K562 (cell line): ENCODE results near the gene IP6K3. TPM values are rescaled to one million over a fixed set of nuclear protein-coding genes. Genes with fewer than 3 reads are reported as not detected.

ENCODE experiments used
- ATAC-seq: fragments of 200-7000 bp; cut with Tn5 transposase; 3 replicates; pipeline ENCODE4 v1.9.1; 2020; ENCODE audit warnings: moderate library complexity
- BruUV-seq: library from RNA; stranded (reverse); fragments of 400-500 nt; replicated peaks from 2 replicates; lab custom pipeline; 2021; lab: Mats Ljungman, UMichigan
- CTCF ChIA-PET: fragments of 300-600 bp; formaldehyde crosslinking; extraction: SDS; loops from one replicate; lab custom pipeline; 2021; ENCODE audit warnings: low intra/inter-chr PET ratio; lab: Yijun Ruan, JAX
- POLR2A ChIA-PET: fragments of 300-600, 350-650 bp; sonication (Branson Sonifier 250); formaldehyde crosslinking; extraction: SDS; loops from one replicate; lab custom pipeline; 2021; ENCODE audit warnings: antibody characterized with exemption, inconsistent platforms; lab: Yijun Ruan, JAX
- DNase-seq, 4 experiments: peaks; one replicate each; pipeline versions ENCODE4 v3.0.0 to v3.0.0-alpha.2; 2011 to 2018; ENCODE audit warnings: low spot score in 3 of 4, mixed read lengths in 3 of 4; ENCODE audit errors: extremely low read depth in 1 of 4
- FAIRE-seq: peaks from 2 replicates; lab custom pipeline; 2011; peaks lifted over from hg19 to GRCh38; lab: Jason Lieb, UNC
- H2AFZ ChIP-seq: 2 replicates; pipeline ENCODE4 v1.6.0; 2011; ENCODE audit warnings: low read depth, low read length, control low read depth, inconsistent platforms
- H3K27ac ChIP-seq: fragments of 200-600 bp; 3 replicates; pipeline ENCODE4 v1.8.0; 2011; ENCODE audit warnings: low read depth, mild to moderate bottlenecking, control low read depth, inconsistent platforms, low read length, moderate library complexity, mixed read lengths; ENCODE audit errors: extremely low read depth
- H3K27me3 ChIP-seq, 2 experiments: fragments of 300-600 bp in 1 of 2; 2 replicates in 1 of 2; 3 replicates in 1 of 2; pipeline versions ENCODE4 v1.6.0 to v1.8.0; 2011; ENCODE audit warnings: inconsistent platforms in 2 of 2, low read length in 2 of 2, mild to moderate bottlenecking in 1 of 2, mixed read lengths in 1 of 2, moderate library complexity in 1 of 2; ENCODE audit not compliant: control insufficient read depth in 2 of 2, insufficient read depth in 2 of 2
- H3K36me3 ChIP-seq: fragments of 300-600 bp; 3 replicates; pipeline ENCODE4 v1.8.0; 2011; ENCODE audit warnings: mild to moderate bottlenecking, low read length, inconsistent platforms; ENCODE audit not compliant: control insufficient read depth, insufficient read depth
- H3K4me1 ChIP-seq, 2 experiments: fragments of 200-600 bp in 1 of 2; replicated peaks in 1 of 2; 2 replicates in 1 of 2; 3 replicates in 1 of 2; pipeline versions ENCODE4 v1.5.1 to v1.8.0; 2011; ENCODE audit warnings: inconsistent platforms in 2 of 2, low read length in 2 of 2, mild to moderate bottlenecking in 1 of 2, mixed read lengths in 1 of 2, moderate library complexity in 1 of 2; ENCODE audit not compliant: control insufficient read depth in 2 of 2, insufficient read depth in 2 of 2
- H3K4me2 ChIP-seq: 2 replicates; pipeline ENCODE4 v1.6.1; 2011; ENCODE audit warnings: low read length, control low read depth, inconsistent platforms, mixed read lengths; ENCODE audit not compliant: insufficient read depth
- H3K4me3 ChIP-seq: fragments of 200-600 bp; sonication (generic), shearing (Covaris generic); 2 replicates; pipeline ENCODE4 v1.5.1; 2016; ENCODE audit warnings: control low read depth, inconsistent platforms
- H3K79me2 ChIP-seq: fragments of 200-600 bp; 3 replicates; pipeline ENCODE4 v1.8.0; 2011; ENCODE audit warnings: low read length, inconsistent platforms; ENCODE audit not compliant: control insufficient read depth, insufficient read depth
- H3K9ac ChIP-seq, 2 experiments: 2 replicates each; pipeline versions ENCODE4 v1.6.0 to v1.6.1; 2011; ENCODE audit warnings: low read depth in 2 of 2, low read length in 2 of 2, control low read depth in 1 of 2, inconsistent platforms in 1 of 2, mild to moderate bottlenecking in 1 of 2, mixed read lengths in 1 of 2; ENCODE audit not compliant: insufficient read depth in 1 of 2
- H3K9me1 ChIP-seq: one replicate; pipeline ENCODE4 v1.6.0; 2011; ENCODE audit warnings: inconsistent platforms, mild to moderate bottlenecking, low read length, moderate library complexity; ENCODE audit not compliant: control insufficient read depth, insufficient read depth
- H3K9me3 ChIP-seq: replicated peaks from 2 replicates; pipeline ENCODE4 v1.5.1; 2011; ENCODE audit warnings: low read depth, low read length, inconsistent platforms; ENCODE audit not compliant: control insufficient read depth, insufficient read depth
- H4K20me1 ChIP-seq: replicated peaks from 2 replicates; pipeline ENCODE4 v1.6.1; 2011; ENCODE audit warnings: low read length, inconsistent platforms, mixed read lengths; ENCODE audit not compliant: control insufficient read depth, insufficient read depth
- BRF1 ChIP-seq: IDR thresholded peaks from 3 replicates; pipeline ENCODE4 v1.6.1; 2011; ENCODE audit warnings: borderline replicate concordance, mild to moderate bottlenecking; ENCODE audit not compliant: insufficient read length; ENCODE audit errors: extremely low read depth
- ERF ChIP-seq: fragments of 450-650 bp; formaldehyde crosslinking; IDR thresholded peaks from 2 replicates; pipeline ENCODE4 v1.4.0; 2020; ENCODE audit warnings: mild to moderate bottlenecking, mixed read lengths
- GTF2F1 ChIP-seq: IDR thresholded peaks from 2 replicates; pipeline ENCODE4 v1.6.1; 2011; ENCODE audit warnings: low read depth, low read length, improper control_type of control experiment
- KDM2B ChIP-seq: fragments of 250-450 bp; sonication (Bioruptor Pico); IDR thresholded peaks from 2 replicates; pipeline ENCODE4 v1.8.0; 2021; ENCODE audit warnings: mild to moderate bottlenecking, moderate library complexity
- PML ChIP-seq: IDR thresholded peaks from 2 replicates; pipeline ENCODE4 v1.6.1; 2012; ENCODE audit warnings: low read length, inconsistent platforms
- POU5F1 ChIP-seq: fragments of 150-350 bp; IDR thresholded peaks from 2 replicates; pipeline ENCODE4 v1.6.1; 2014; ENCODE audit warnings: borderline replicate concordance, low read length, low read depth, mild to moderate bottlenecking; ENCODE audit not compliant: partially characterized antibody
- RFX1 ChIP-seq: fragments of 450-650 bp; IDR thresholded peaks from 2 replicates; pipeline ENCODE4 v1.6.1; 2016; ENCODE audit warnings: mild to moderate bottlenecking, moderate library complexity
- ZC3H11A ChIP-seq: IDR thresholded peaks from 2 replicates; pipeline ENCODE4 v1.6.1; 2012; ENCODE audit warnings: low read depth, low read length, improper control_type of control experiment
- ZEB2 ChIP-seq: fragments of 450-650 bp; IDR thresholded peaks from 2 replicates; pipeline ENCODE4 v1.6.1; 2016
- ZZZ3 ChIP-seq: fragments of 450-650 bp; IDR thresholded peaks from 2 replicates; pipeline ENCODE4 v1.6.1; 2016; ENCODE audit warnings: antibody characterized with exemption, mild to moderate bottlenecking, moderate library complexity
- WGBS: fragments of 100-300 bp; shearing (Covaris generic); methylation state at CpG from one replicate; pipeline ENCODE4 v1.1.6; 2016; ENCODE audit warnings: low coverage, mixed read lengths; ENCODE audit not compliant: insufficient coverage; ENCODE audit errors: missing lambda C conversion rate; 5-methylcytosine and 5-hydroxymethylcytosine counted together
- in situ Hi-C: fragments of 300-500 bp; cut with MboI; formaldehyde crosslinking; loops from 4 replicates; pipeline ENCODE4 v1.15.0; 2018; ENCODE audit warnings: inconsistent platforms, mixed read lengths
- intact Hi-C: fragments of 100-400 bp; cut with micrococcal nuclease; formaldehyde crosslinking; loops from 2 replicates; pipeline ENCODE4 v1.14.2; 2022
- polyA plus RNA-seq, 8 experiments: library from polyadenylated mRNA; depleted of rRNA in 4 of 8; stranded (reverse) in 5 of 8; unstranded in 3 of 8; fragments of >200 nt; fragmentation: Nextera tagmentation in 2 of 8; fragmentation: Illumina TruSeq in 1 of 8; extraction: Ambion mirVana in 2 of 8; extraction: Trizol in 1 of 8; gene quantifications; 2 replicates each; pipeline versions ENCODE4 v1.2.1 to v1.2.3, GENCODE V29; 2011 to 2014; ENCODE audit warnings: inconsistent platforms in 1 of 8, missing spikeins in 1 of 8
- total RNA-seq, 7 experiments: library from RNA; depleted of rRNA in 6 of 7; stranded (reverse); fragments of >200 nt in 6 of 7; fragmentation: Illumina TruSeq in 2 of 7; extraction: Trizol in 2 of 7; gene quantifications; 2 replicates each; pipeline versions ENCODE4 v1.2.1 to v1.2.3, GENCODE V29; 2011 to 2021; ENCODE audit warnings: low replicate concordance in 1 of 7
- TF ChIP-seq, protein P1 (sequence below): fragments of 450-650 bp; formaldehyde crosslinking; IDR thresholded peaks from 2 replicates; pipeline ENCODE4 v1.4.0; 2020; ENCODE audit warnings: mild to moderate bottlenecking, moderate library complexity
- TF ChIP-seq, protein P2 (sequence below): fragments of 250-450 bp; sonication (Bioruptor Pico); IDR thresholded peaks from 2 replicates; pipeline ENCODE4 v1.6.1; 2021; ENCODE audit warnings: mild to moderate bottlenecking
- TF ChIP-seq, protein P3 (sequence below): fragments of 150-350 bp; IDR thresholded peaks from 2 replicates; pipeline ENCODE4 v1.6.1; 2014; ENCODE audit warnings: low read depth, mild to moderate bottlenecking, low read length, borderline replicate concordance
- TF ChIP-seq, protein P4 (sequence below): fragments of 450-650 bp; IDR thresholded peaks from 2 replicates; pipeline ENCODE4 v1.6.1; 2016; ENCODE audit warnings: low read depth, mild to moderate bottlenecking, moderate library complexity

The IP6K3 gene
- total and polyA plus RNA-seq, 9 of the 15 experiments (the other 6 are each of a cell fraction or from before 2014, with no cell fraction given) = not detected

DNA sequence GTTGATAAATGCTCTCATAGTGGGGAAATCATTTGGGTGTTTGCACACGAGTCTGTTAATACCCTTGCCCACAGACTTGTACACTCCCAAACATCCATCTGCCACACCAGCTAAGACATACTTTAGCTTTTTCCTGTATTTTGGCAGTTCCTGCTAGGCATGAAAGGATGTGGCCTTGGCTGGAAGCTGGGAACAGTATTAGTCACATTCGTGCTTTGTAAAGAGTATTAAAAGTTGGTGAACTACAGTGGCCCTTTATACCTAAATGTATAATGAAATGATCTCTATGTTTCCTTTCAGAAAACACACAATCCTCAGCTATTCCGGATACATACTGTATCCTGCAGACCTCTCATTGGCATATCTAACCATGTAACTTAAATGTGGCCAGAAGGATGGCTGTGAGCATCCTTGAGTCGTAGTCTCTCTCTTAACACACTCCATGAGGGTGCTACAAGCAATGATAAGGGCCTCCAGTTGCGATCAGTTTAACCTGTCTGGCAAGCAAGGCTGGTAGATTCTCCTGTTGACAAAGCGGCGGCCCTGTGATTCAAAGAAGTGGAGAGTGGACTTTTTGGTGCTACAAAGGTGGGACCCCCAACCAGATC, 40.7 kb upstream of the IP6K3 start (continued):
- TF ChIP-seq, protein P1, sequence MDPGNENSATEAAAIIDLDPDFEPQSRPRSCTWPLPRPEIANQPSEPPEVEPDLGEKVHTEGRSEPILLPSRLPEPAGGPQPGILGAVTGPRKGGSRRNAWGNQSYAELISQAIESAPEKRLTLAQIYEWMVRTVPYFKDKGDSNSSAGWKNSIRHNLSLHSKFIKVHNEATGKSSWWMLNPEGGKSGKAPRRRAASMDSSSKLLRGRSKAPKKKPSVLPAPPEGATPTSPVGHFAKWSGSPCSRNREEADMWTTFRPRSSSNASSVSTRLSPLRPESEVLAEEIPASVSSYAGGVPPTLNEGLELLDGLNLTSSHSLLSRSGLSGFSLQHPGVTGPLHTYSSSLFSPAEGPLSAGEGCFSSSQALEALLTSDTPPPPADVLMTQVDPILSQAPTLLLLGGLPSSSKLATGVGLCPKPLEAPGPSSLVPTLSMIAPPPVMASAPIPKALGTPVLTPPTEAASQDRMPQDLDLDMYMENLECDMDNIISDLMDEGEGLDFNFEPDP = 0 out of 2 replicates have a peak, but pooled peaks have one; percentile 27
- TF ChIP-seq RFX1 (no peak), ZC3H11A (no peak)

DNA sequence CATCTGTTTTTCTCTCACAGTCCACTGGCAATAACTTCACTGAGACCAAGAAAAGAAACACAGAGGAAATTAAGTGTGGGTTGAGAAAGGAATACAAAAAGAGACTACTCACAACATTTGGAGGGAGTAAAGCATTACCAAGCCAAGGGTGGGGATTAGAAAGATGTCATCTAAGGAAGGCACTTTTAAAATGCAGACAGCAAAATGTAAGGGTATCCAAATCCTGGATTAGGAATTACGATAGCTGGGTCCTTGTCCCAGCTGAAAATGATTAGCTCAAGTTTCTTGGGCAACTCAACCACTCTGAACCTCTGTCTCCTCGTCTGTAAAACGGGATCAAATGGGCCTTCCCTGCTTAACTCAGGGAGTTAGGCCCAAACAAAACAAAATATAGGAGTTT, 40.0 kb upstream of the IP6K3 start:
- intact Hi-C loops (no loop called here), in situ Hi-C loops (no loop called here)
- H3K4me3 ChIP-seq = no peak overlapping the region
- H3K9ac ChIP-seq = no peak overlapping the region
- H3K79me2 ChIP-seq = peaks cover 25% of the 10 kb centered on the region
- H2AFZ ChIP-seq = no peak overlapping the region
- peaks cover 4% of the 10 kb centered on the region for H3K9me1 ChIP-seq
- FAIRE-seq (no peak), ATAC-seq (no peak), DNase-seq (no peak)
- peaks cover 10 to 17% of the 10 kb centered on the region in 2 experiments; a peak in 4 of 5 replicates for H3K4me1 ChIP-seq
- WGBS = 77% methylated on average over 3 of the region's 3 CpGs
- H4K20me1 ChIP-seq = no peaks in the 10 kb centered on the region
- POLR2A ChIA-PET = interaction anchor here (1.4 kb wide), 2 partner anchors 14 to 15 kb away, joined by 5 to 6 read pairs; no protein-coding TSS in a partner anchor
- BruUV-seq = no TSS peak
- CTCF ChIA-PET = no interaction called here
- peaks cover 46% of the 10 kb centered on the region; the same call in 2 of the 3 replicates for H3K36me3 ChIP-seq
- no peak overlapping the region for H3K27ac ChIP-seq
- no peaks in the 10 kb centered on the region for H3K9me3 ChIP-seq
- H3K4me2 ChIP-seq = no peak overlapping the region
- peaks cover 2 to 10% of the 10 kb centered on the region in 2 experiments; a peak in 3 of 5 replicates for H3K27me3 ChIP-seq
- TF ChIP-seq, protein P2, sequence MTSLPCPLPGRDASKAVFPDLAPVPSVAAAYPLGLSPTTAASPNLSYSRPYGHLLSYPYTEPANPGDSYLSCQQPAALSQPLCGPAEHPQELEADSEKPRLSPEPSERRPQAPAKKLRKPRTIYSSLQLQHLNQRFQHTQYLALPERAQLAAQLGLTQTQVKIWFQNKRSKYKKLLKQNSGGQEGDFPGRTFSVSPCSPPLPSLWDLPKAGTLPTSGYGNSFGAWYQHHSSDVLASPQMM (CRISPR knock-in tag) = no peak
- TF ChIP-seq KDM2B (CRISPR knock-in tag) (no peak), ERF (CRISPR knock-in tag) (no peak), ZZZ3 (no peak), ZEB2 (no peak), BRF1 (no peak), GTF2F1 (no peak), PML (no peak; the same call in 1 of the 2 replicates), POU5F1 (no peak)
- TF ChIP-seq, protein P3, sequence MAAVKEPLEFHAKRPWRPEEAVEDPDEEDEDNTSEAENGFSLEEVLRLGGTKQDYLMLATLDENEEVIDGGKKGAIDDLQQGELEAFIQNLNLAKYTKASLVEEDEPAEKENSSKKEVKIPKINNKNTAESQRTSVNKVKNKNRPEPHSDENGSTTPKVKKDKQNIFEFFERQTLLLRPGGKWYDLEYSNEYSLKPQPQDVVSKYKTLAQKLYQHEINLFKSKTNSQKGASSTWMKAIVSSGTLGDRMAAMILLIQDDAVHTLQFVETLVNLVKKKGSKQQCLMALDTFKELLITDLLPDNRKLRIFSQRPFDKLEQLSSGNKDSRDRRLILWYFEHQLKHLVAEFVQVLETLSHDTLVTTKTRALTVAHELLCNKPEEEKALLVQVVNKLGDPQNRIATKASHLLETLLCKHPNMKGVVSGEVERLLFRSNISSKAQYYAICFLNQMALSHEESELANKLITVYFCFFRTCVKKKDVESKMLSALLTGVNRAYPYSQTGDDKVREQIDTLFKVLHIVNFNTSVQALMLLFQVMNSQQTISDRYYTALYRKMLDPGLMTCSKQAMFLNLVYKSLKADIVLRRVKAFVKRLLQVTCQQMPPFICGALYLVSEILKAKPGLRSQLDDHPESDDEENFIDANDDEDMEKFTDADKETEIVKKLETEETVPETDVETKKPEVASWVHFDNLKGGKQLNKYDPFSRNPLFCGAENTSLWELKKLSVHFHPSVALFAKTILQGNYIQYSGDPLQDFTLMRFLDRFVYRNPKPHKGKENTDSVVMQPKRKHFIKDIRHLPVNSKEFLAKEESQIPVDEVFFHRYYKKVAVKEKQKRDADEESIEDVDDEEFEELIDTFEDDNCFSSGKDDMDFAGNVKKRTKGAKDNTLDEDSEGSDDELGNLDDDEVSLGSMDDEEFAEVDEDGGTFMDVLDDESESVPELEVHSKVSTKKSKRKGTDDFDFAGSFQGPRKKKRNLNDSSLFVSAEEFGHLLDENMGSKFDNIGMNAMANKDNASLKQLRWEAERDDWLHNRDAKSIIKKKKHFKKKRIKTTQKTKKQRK = no peak
- TF ChIP-seq, protein P4, sequence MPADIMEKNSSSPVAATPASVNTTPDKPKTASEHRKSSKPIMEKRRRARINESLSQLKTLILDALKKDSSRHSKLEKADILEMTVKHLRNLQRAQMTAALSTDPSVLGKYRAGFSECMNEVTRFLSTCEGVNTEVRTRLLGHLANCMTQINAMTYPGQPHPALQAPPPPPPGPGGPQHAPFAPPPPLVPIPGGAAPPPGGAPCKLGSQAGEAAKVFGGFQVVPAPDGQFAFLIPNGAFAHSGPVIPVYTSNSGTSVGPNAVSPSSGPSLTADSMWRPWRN = no peak
